ENCODE results near the gene SEC16B.

SEC16B gene

DNA sequence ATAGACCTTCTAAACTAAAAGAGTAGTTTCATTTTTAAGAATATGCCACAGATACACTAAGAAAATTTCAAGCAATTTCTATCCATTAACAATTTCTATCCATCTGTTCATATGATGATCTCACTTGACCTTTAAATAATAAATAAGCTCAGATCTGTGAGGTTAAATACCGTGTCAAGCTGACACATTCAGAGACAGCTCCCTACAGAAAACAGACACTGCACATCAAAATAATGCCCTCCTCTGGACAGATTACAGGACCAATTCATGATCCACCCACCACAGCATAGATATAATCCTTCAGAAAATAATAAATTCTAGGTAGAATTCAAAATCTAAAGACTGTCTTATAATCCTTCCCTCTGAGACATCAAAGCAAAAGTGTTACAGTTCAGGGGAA is 49.4 kb upstream of the SEC16B start:
- TF ChIP-seq, protein P1, sequence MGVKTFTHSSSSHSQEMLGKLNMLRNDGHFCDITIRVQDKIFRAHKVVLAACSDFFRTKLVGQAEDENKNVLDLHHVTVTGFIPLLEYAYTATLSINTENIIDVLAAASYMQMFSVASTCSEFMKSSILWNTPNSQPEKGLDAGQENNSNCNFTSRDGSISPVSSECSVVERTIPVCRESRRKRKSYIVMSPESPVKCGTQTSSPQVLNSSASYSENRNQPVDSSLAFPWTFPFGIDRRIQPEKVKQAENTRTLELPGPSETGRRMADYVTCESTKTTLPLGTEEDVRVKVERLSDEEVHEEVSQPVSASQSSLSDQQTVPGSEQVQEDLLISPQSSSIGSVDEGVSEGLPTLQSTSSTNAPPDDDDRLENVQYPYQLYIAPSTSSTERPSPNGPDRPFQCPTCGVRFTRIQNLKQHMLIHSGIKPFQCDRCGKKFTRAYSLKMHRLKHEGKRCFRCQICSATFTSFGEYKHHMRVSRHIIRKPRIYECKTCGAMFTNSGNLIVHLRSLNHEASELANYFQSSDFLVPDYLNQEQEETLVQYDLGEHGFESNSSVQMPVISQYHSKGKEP (tag by site-specific recombination; IDR thresholded peaks at IDR 0.05) = no peak
- TF ChIP-seq, protein P2, sequence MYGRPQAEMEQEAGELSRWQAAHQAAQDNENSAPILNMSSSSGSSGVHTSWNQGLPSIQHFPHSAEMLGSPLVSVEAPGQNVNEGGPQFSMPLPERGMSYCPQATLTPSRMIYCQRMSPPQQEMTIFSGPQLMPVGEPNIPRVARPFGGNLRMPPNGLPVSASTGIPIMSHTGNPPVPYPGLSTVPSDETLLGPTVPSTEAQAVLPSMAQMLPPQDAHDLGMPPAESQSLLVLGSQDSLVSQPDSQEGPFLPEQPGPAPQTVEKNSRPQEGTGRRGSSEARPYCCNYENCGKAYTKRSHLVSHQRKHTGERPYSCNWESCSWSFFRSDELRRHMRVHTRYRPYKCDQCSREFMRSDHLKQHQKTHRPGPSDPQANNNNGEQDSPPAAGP (tag by site-specific recombination; IDR thresholded peaks at IDR 0.05) = no peak
- TF ChIP-seq, protein P3, sequence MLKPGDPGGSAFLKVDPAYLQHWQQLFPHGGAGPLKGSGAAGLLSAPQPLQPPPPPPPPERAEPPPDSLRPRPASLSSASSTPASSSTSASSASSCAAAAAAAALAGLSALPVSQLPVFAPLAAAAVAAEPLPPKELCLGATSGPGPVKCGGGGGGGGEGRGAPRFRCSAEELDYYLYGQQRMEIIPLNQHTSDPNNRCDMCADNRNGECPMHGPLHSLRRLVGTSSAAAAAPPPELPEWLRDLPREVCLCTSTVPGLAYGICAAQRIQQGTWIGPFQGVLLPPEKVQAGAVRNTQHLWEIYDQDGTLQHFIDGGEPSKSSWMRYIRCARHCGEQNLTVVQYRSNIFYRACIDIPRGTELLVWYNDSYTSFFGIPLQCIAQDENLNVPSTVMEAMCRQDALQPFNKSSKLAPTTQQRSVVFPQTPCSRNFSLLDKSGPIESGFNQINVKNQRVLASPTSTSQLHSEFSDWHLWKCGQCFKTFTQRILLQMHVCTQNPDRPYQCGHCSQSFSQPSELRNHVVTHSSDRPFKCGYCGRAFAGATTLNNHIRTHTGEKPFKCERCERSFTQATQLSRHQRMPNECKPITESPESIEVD (tag by site-specific recombination; IDR thresholded peaks at IDR 0.05) = no peak
- no peak for TF ChIP-seq ZNF223 (tag by site-specific recombination; IDR thresholded peaks at IDR 0.05)
- no peak for TF ChIP-seq ZBTB20 (tag by site-specific recombination; IDR thresholded peaks at IDR 0.05)
- TF ChIP-seq, protein P4, sequence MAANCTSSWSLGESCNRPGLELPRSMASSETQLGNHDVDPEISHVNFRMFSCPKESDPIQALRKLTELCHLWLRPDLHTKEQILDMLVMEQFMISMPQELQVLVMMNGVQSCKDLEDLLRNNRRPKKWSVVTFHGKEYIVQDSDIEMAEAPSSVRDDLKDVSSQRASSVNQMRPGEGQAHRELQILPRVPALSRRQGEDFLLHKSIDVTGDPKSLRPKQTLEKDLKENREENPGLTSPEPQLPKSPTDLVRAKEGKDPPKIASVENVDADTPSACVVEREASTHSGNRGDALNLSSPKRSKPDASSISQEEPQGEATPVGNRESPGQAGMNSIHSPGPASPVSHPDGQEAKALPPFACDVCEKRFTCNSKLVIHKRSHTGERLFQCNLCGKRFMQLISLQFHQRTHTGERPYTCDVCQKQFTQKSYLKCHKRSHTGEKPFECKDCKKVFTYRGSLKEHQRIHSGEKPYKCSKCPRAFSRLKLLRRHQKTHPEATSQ (tag by site-specific recombination; IDR thresholded peaks at IDR 0.05) = no peak
- TF ChIP-seq ZXDB (tag by site-specific recombination; IDR thresholded peaks at IDR 0.05) = no peak
- TF ChIP-seq ZBTB7A (tag by site-specific recombination; IDR thresholded peaks at IDR 0.05; ENCODE audit: low read depth) = no peak
- no peak for TF ChIP-seq ZNF558 (tag by site-specific recombination; IDR thresholded peaks at IDR 0.05)
- no peak for TF ChIP-seq ZNF621 (tag by site-specific recombination; IDR thresholded peaks at IDR 0.05)
- no peak for TF ChIP-seq ZNF560 (tag by site-specific recombination; IDR thresholded peaks at IDR 0.05; ENCODE audit: borderline replicate concordance)
- TF ChIP-seq ZNF114 (tag by site-specific recombination; IDR thresholded peaks at IDR 0.05) = no peak
- TF ChIP-seq ZNF660 (tag by site-specific recombination; IDR thresholded peaks at IDR 0.05) = no peak
- no peak for TF ChIP-seq ZNF10 (tag by site-specific recombination; IDR thresholded peaks at IDR 0.05)
- TF ChIP-seq, protein P5, sequence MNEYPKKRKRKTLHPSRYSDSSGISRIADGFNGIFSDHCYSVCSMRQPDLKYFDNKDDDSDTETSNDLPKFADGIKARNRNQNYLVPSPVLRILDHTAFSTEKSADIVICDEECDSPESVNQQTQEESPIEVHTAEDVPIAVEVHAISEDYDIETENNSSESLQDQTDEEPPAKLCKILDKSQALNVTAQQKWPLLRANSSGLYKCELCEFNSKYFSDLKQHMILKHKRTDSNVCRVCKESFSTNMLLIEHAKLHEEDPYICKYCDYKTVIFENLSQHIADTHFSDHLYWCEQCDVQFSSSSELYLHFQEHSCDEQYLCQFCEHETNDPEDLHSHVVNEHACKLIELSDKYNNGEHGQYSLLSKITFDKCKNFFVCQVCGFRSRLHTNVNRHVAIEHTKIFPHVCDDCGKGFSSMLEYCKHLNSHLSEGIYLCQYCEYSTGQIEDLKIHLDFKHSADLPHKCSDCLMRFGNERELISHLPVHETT (tag by site-specific recombination; IDR thresholded peaks at IDR 0.05) = no peak
- TF ChIP-seq RBAK (tag by site-specific recombination; IDR thresholded peaks at IDR 0.05) = no peak
- TF ChIP-seq ZNF274 (IDR thresholded peaks at IDR 0.05; ENCODE audit: low read length) = no peak
- no peak for TF ChIP-seq ZNF274 (tag by site-specific recombination; IDR thresholded peaks at IDR 0.05; ENCODE audit: borderline replicate concordance)
- no peak for TF ChIP-seq ZNF335 (tag by site-specific recombination; conservative IDR thresholded peaks at IDR 0.05)
- TF ChIP-seq SCRT2 (tag by site-specific recombination; IDR thresholded peaks at IDR 0.05) = no peak
- TF ChIP-seq KLF9 (tag by site-specific recombination; IDR thresholded peaks at IDR 0.05; ENCODE audit: low read depth) = no peak
- H3K36me3 ChIP-seq (ENCODE audit: control insufficient read depth in 2 of 2, insufficient read depth in 1 of 2, low read length in 2 of 2) = no peaks in the 10 kb centered on the region
- ChIA-PET CTCF (interaction anchor here (1.1 to 2.4 kb wide), 2 partner anchors 11 to 13 kb away, joined by 3 to 12 read pairs; no protein-coding TSS in a partner anchor), POLR2A (no interaction called here)
- H3K4me1 ChIP-seq (ENCODE audit: control insufficient read depth, insufficient read depth, low read length) = no peaks in the 10 kb centered on the region
- no peak overlapping the region for H3K27ac ChIP-seq (ENCODE audit: extremely low read depth, low read depth, low read length)
- H3K4me3 ChIP-seq (ENCODE audit: low read depth, low read length) = no peak overlapping the region
- no peaks in the 10 kb centered on the region for H3K9me3 ChIP-seq (ENCODE audit: control insufficient read depth, insufficient read depth, low read depth, low read length)

Data from HEK293 (cell line).